ENCODE data around the gene LCOR.

Gene LCOR

GRCh38 chr10:96978621-96979154, 146.6 kb downstream of the LCOR start:
- DNase-seq (ENCODE audit: low read depth) = no peak
- no peak for TF ChIP-seq CTCF (IDR thresholded peaks at IDR 0.05; ENCODE audit: control insufficient read depth, extremely low read depth, insufficient read depth)
- no peak overlapping the region for H3K4me3 ChIP-seq (ENCODE audit: low read depth, low read length)

GRCh38 chr10:96982149-96982930, 150.2 kb downstream of the LCOR start:
- DNase-seq (ENCODE audit: low read depth) = no peak
- H3K4me3 ChIP-seq (ENCODE audit: low read depth, low read length) = no peak overlapping the region
- TF ChIP-seq CTCF (IDR thresholded peaks at IDR 0.05; ENCODE audit: control insufficient read depth, extremely low read depth, insufficient read depth) = no peak

GRCh38 chr10:96984541-96985131, 152.5 kb downstream of the LCOR start:
- DNase-seq (ENCODE audit: low read depth) = no peak
- TF ChIP-seq CTCF (IDR thresholded peaks at IDR 0.05; ENCODE audit: control insufficient read depth, extremely low read depth, insufficient read depth) = no peak
- H3K4me3 ChIP-seq (ENCODE audit: low read depth, low read length) = no peak overlapping the region

- DNase-seq (ENCODE audit: low read depth) = no peak
- no peak overlapping the region for H3K4me3 ChIP-seq (ENCODE audit: low read depth, low read length)
- TF ChIP-seq CTCF (IDR thresholded peaks at IDR 0.05; ENCODE audit: control insufficient read depth, extremely low read depth, insufficient read depth) = no peak
Observed at GRCh38 chr10:96986200-96986856, 154.2 kb downstream of the LCOR start.

- DNase-seq (ENCODE audit: low read depth) = no peak
- no peak overlapping the region for H3K4me3 ChIP-seq (ENCODE audit: low read depth, low read length)
- no peak for TF ChIP-seq CTCF (IDR thresholded peaks at IDR 0.05; ENCODE audit: control insufficient read depth, extremely low read depth, insufficient read depth)
Observed at GRCh38 chr10:96987141-96987841, 155.2 kb downstream of the LCOR start.

- no peak for TF ChIP-seq CTCF (IDR thresholded peaks at IDR 0.05; ENCODE audit: control insufficient read depth, extremely low read depth, insufficient read depth)
- no peak overlapping the region for H3K4me3 ChIP-seq (ENCODE audit: low read depth, low read length)
- DNase-seq (ENCODE audit: low read depth) = no peak
Observed at GRCh38 chr10:96987842-96988175, 155.7 kb downstream of the LCOR start.

All from LNCaP clone FGC (cell line).